PC-3 (cell line): ENCODE measurements around the gene C3orf38. TPM values are rescaled to one million over a fixed set of nuclear protein-coding genes. Genes with fewer than 3 reads are reported as not detected.
"Not testable (repeated sequence)": the region's sequence is repeated elsewhere in the genome, so short reads cannot be mapped to it uniquely, and the experiment has no call there.

Experiments used
- ATAC-seq: fragments of 200-7000 bp; cut with Tn5 transposase; 2 replicates; pipeline ENCODE4 v1.9.1; 2020; ENCODE audit warnings: mild to moderate bottlenecking, moderate library complexity
- BruUV-seq: library from RNA; stranded (reverse); fragments of 400-500 nt; replicated peaks from 2 replicates; lab custom pipeline; 2021; lab: Mats Ljungman, UMichigan
- CTCF ChIA-PET: fragments of 300-600 bp; sonication (Branson Sonifier 250); formaldehyde crosslinking; loops from one replicate; lab custom pipeline; 2022; ENCODE audit warnings: antibody characterized with exemption; lab: Charles Lee
- POLR2A ChIA-PET: fragments of 300-600 bp; sonication (Branson Sonifier 250); formaldehyde crosslinking; loops from one replicate; lab custom pipeline; 2022; ENCODE audit warnings: antibody characterized with exemption; ENCODE audit not compliant: unreplicated experiment; lab: Charles Lee
- DNase-seq: peaks from one replicate; pipeline ENCODE4 v3.0.0-alpha.2; 2015
- H2AFZ ChIP-seq: fragments of 300-600 bp; sonication (generic); 2 replicates; pipeline ENCODE4 v1.6.0; 2016; ENCODE audit warnings: antibody characterized with exemption, low read length
- H3F3A ChIP-seq: fragments of 300-600 bp; sonication (generic); one replicate; pipeline ENCODE4 v1.6.0; 2017; ENCODE audit warnings: antibody characterized with exemption, low read length, control low read depth, mild to moderate bottlenecking; ENCODE audit not compliant: unreplicated experiment
- H3K27ac ChIP-seq: fragments of 300-600 bp; sonication (generic); 2 replicates; pipeline ENCODE4 v1.5.1; 2016; ENCODE audit warnings: mild to moderate bottlenecking, low read length
- H3K27me3 ChIP-seq: fragments of 300-600 bp; sonication (generic); 2 replicates; pipeline ENCODE4 v1.6.1; 2016; ENCODE audit warnings: low read length, mixed read lengths
- H3K36me3 ChIP-seq: fragments of 300-600 bp; sonication (generic); 2 replicates; pipeline ENCODE4 v1.6.1; 2016; ENCODE audit warnings: low read depth, mixed run types, low read length, mixed read lengths
- H3K4me1 ChIP-seq: fragments of 300-600 bp; sonication (generic); 2 replicates; pipeline ENCODE4 v1.5.1; 2016; ENCODE audit warnings: low read length; ENCODE audit not compliant: insufficient read depth
- H3K4me2 ChIP-seq: fragments of 300-600 bp; sonication (generic); 2 replicates; pipeline ENCODE4 v1.6.0; 2016; ENCODE audit warnings: low read length
- H3K4me3 ChIP-seq: fragments of 300-600 bp; sonication (generic); 2 replicates; pipeline ENCODE4 v1.5.1; 2016; ENCODE audit warnings: mild to moderate bottlenecking, low read length, mixed read lengths
- H3K79me2 ChIP-seq: fragments of 300-600 bp; sonication (generic); 2 replicates; pipeline ENCODE4 v1.6.1; 2017; ENCODE audit warnings: low read length, mixed read lengths
- H3K9ac ChIP-seq: fragments of 300-600 bp; sonication (generic); 2 replicates; pipeline ENCODE4 v1.6.0; 2016; ENCODE audit warnings: mild to moderate bottlenecking, low read length
- H3K9me2 ChIP-seq: fragments of 300-600 bp; sonication (generic); replicated peaks from 2 replicates; pipeline ENCODE4 v1.6.1; 2016; ENCODE audit warnings: mixed run types, low read length, mixed read lengths
- H3K9me3 ChIP-seq: fragments of 300-600 bp; sonication (generic); 2 replicates; pipeline ENCODE4 v1.6.1; 2016; ENCODE audit warnings: low read length, mixed read lengths
- H4K20me1 ChIP-seq: fragments of 300-600 bp; sonication (generic); 2 replicates; pipeline ENCODE4 v1.6.1; 2016; ENCODE audit warnings: low read length, mixed read lengths
- EZH2 ChIP-seq: fragments of 300-600 bp; sonication (generic); IDR thresholded peaks from one replicate; pipeline ENCODE4 v1.6.1; 2017; ENCODE audit warnings: antibody characterized with exemption, mild to moderate bottlenecking, low read length; ENCODE audit not compliant: unreplicated experiment
- EZH2phosphoT487 ChIP-seq: fragments of 300-600 bp; sonication (generic); IDR thresholded peaks from 2 replicates; pipeline ENCODE4 v1.6.1; 2018; ENCODE audit warnings: mild to moderate bottlenecking, antibody characterized with exemption, low read length, borderline replicate concordance
- intact Hi-C: fragments of 100-400 bp; cut with micrococcal nuclease; formaldehyde crosslinking; loops from 2 replicates; pipeline ENCODE4 v1.9.0; 2023
- total RNA-seq: library from RNA; depleted of rRNA; stranded (reverse); fragments of >200 nt; gene quantifications from 2 replicates; pipeline ENCODE4 v1.2.3, GENCODE V29; 2014
- TF ChIP-seq, protein P1 (sequence below): fragments of 300-600 bp; sonication (generic); conservative IDR thresholded peaks from 2 replicates; pipeline ENCODE4 v1.5.1; 2017; ENCODE audit warnings: antibody characterized with exemption, low read depth, mild to moderate bottlenecking, low read length

Gene C3orf38
- total RNA-seq, 1 experiment from 2014 or later: 24.3 TPM

GRCh38 chr3:88117683-88118082 is 32.1 kb upstream of the C3orf38 start:
- DNase-seq (no peak), ATAC-seq (no peak)
- TF ChIP-seq EZH2phosphoT487: no peak
- TF ChIP-seq, protein P1, sequence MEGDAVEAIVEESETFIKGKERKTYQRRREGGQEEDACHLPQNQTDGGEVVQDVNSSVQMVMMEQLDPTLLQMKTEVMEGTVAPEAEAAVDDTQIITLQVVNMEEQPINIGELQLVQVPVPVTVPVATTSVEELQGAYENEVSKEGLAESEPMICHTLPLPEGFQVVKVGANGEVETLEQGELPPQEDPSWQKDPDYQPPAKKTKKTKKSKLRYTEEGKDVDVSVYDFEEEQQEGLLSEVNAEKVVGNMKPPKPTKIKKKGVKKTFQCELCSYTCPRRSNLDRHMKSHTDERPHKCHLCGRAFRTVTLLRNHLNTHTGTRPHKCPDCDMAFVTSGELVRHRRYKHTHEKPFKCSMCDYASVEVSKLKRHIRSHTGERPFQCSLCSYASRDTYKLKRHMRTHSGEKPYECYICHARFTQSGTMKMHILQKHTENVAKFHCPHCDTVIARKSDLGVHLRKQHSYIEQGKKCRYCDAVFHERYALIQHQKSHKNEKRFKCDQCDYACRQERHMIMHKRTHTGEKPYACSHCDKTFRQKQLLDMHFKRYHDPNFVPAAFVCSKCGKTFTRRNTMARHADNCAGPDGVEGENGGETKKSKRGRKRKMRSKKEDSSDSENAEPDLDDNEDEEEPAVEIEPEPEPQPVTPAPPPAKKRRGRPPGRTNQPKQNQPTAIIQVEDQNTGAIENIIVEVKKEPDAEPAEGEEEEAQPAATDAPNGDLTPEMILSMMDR: no peak
- TF ChIP-seq EZH2: no peak
- no TSS peak for BruUV-seq
- ChIA-PET POLR2A (no interaction called here), CTCF (no interaction called here)
- Histone ChIP-seq H3K4me2 (no peak overlapping the region), H3K27ac (no peak overlapping the region), H4K20me1 (no peaks in the 10 kb centered on the region), H3K79me2 (no peaks in the 10 kb centered on the region), H3K4me3 (no peak overlapping the region), H3K4me1 (no peaks in the 10 kb centered on the region), H3K36me3 (peaks cover 11% of the 10 kb centered on the region; the same call in 1 of the 2 replicates), H3K9me3 (no peaks in the 10 kb centered on the region), H3F3A (no peaks in the 10 kb centered on the region), H3K9ac (no peak overlapping the region), H3K9me2 (no peaks in the 10 kb centered on the region), H2AFZ (no peak overlapping the region), H3K27me3 (no peaks in the 10 kb centered on the region)
- intact Hi-C loops: loop anchor here (10.0 kb wide), 1 partner anchor 853 kb away; no protein-coding TSS in a partner anchor

DNA sequence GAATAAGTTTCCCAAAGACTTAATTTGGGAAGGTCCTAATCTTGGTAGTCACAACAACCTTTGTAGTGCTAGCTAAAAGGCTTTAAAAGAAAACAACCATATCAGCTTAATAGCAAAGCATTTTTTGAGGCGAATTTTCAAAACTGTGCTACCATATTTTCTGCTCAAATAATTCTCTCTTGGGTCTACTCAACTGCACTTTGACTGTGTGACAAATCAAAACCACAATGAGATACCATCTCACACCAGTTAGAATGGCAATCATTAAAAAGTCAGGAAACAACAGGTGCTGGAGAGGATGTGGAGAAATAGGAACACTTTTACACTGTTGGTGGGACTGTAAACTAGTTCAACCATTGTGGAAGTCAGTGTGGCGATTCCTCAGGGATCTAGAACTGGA is 31.2 kb upstream of the C3orf38 start:
- H3K4me2 ChIP-seq, ATAC-seq, H2AFZ ChIP-seq, H3K9me2 ChIP-seq, H4K20me1 ChIP-seq, H3K27ac ChIP-seq, H3K9me3 ChIP-seq, CTCF ChIA-PET, POLR2A ChIA-PET, H3K9ac ChIP-seq, DNase-seq, H3K4me3 ChIP-seq, H3K79me2 ChIP-seq, H3K4me1 ChIP-seq, BruUV-seq, H3K27me3 ChIP-seq, H3F3A ChIP-seq: not testable (repeated sequence)
- peaks cover 11% of the 10 kb centered on the region; the same call in 1 of the 2 replicates for H3K36me3 ChIP-seq
- intact Hi-C loops: loop anchor here (10.0 kb wide), 1 partner anchor 854 kb away; no protein-coding TSS in a partner anchor

DNA sequence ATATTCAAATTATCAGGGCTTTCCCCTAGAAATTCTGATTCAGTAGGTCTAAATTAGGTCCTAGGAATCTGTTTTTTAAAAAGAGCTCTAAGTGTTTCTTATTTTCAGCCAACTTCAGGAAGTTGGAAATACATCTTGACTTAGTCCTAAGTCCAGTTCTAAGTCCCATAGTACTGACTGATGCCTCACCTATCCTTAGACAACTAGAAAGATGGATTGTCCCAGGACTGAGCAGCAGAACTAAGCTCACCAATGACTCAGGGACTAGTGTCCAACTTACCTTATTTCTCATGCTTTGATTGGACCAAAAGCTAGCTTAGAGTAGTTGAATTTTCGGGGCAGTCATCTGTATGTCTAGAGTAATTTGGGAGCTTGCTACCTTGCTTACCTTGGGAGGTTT is 26.2 kb upstream of the C3orf38 start:
- intact Hi-C loops: no loop called here
- Histone ChIP-seq H3K9me3 (no peaks in the 10 kb centered on the region), H3K9me2 (no peaks in the 10 kb centered on the region), H3K9ac (no peak overlapping the region), H3K27ac (no peak overlapping the region), H4K20me1 (no peaks in the 10 kb centered on the region), H2AFZ (no peak overlapping the region), H3K4me3 (no peak overlapping the region), H3K4me2 (no peak overlapping the region), H3K4me1 (no peaks in the 10 kb centered on the region), H3K79me2 (peaks cover 5% of the 10 kb centered on the region; the same call in 1 of the 2 replicates), H3K36me3 (peaks cover 1% of the 10 kb centered on the region; the same call in 1 of the 2 replicates), H3K27me3 (no peaks in the 10 kb centered on the region), H3F3A (no peaks in the 10 kb centered on the region)
- ChIA-PET CTCF (no interaction called here), POLR2A (no interaction called here)
- no TSS peak for BruUV-seq
- TF ChIP-seq, protein P1: no peak
- TF ChIP-seq EZH2: no peak
- ATAC-seq (no peak), DNase-seq (no peak)
